ENCODE measurements around the gene PPP1R3D.

GRCh38 chr20:59891581-59891980 is 48.5 kb downstream of the PPP1R3D start:
- TF ChIP-seq POLR2AphosphoS5 (IDR thresholded peaks at IDR 0.05; ENCODE audit: borderline replicate concordance, low read depth, low read length), result no peak
- TF ChIP-seq EZH2 (IDR thresholded peaks at IDR 0.05), result no peak
- TF ChIP-seq FOXP2 (optimal IDR thresholded peaks at IDR 0.05; ENCODE audit: control extremely low read depth, extremely low read length, insufficient read depth), result no peak

All from SK-N-MC (cell line).